Fibroblast of skin of right quadriceps (primary cell): ENCODE data around the gene SLC44A1.

ENCODE experiments used
- DNase-seq: peaks from one replicate; pipeline ENCODE4 v3.0.0-alpha.2; 2013

SLC44A1 gene

GRCh38 chr9:105485131-105485530, 240.7 kb downstream of the SLC44A1 start:
- DNase-seq = no peak
